Measurements from ENCODE around the gene PM20D2. TPM values are rescaled to one million over a fixed set of nuclear protein-coding genes. Genes with fewer than 3 reads are reported as not detected.
A peak's percentile ranks its signal among the peaks of the same experiment; 100 is the strongest.

Gene PM20D2
- polyA plus RNA-seq, 3 donors: 1.2 to 2.1 (median 1.4) TPM

DNA sequence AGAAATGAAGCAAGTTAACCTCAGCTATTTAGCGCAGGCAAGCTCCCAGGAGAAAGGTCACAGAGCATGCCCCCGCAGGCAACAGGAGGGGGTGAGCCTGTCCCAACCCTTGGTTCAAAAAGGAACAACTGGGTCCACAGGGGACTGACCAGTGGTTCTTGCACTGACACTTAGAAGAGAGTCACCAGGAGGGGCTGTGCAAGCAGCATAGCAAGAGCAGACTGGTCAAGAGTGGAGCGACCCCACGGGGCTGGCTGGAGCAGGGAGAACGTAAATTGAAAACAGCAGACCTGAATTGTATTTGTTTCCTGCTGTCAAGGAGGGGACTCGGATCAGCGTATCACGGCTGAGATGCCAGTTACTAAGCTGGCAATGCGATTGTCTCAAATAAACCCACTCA is 38.5 kb downstream of the PM20D2 start:
- no peaks in the 10 kb centered on the region for H3K4me1 Mint-ChIP-seq
- no peak overlapping the region for H3K4me3 Mint-ChIP-seq
- Histone ChIP-seq H4K20me1 (ENCODE audit: insufficient read depth, low read length) (no peaks in the 10 kb centered on the region), H3K9ac (ENCODE audit: insufficient read depth, low read length, poor library complexity, severe bottlenecking) (no peak overlapping the region), H3K27ac (ENCODE audit: low read depth in 1 of 2, low read length in 2 of 2) (no peak overlapping the region), H2AFZ (ENCODE audit: insufficient read depth, low read depth, low read length, poor library complexity, severe bottlenecking) (no peak overlapping the region), H3K9me3 (replicated peaks in 1 of 2; ENCODE audit: control insufficient read depth in 1 of 2, insufficient read depth in 1 of 2, low read length in 2 of 2) (no peaks in the 10 kb centered on the region), H3K4me3 (replicated peaks in 1 of 3; ENCODE audit: low read depth in 2 of 3, low read length in 3 of 3) (no peak overlapping the region), H3K36me3 (replicated peaks in 1 of 2; ENCODE audit: control insufficient read depth in 1 of 2, insufficient read depth in 2 of 2, low read length in 2 of 2) (no peaks in the 10 kb centered on the region), H3K79me2 (ENCODE audit: insufficient read depth, low read length) (no peaks in the 10 kb centered on the region), H3K27me3 (ENCODE audit: control insufficient read depth in 2 of 2, insufficient read depth in 2 of 2, low read length in 2 of 2) (no peaks in the 10 kb centered on the region), H3K4me1 (ENCODE audit: control insufficient read depth in 1 of 2, insufficient read depth in 2 of 2, low read length in 2 of 2) (no peaks in the 10 kb centered on the region), H3K4me2 (replicated peaks; ENCODE audit: extremely low read depth, low read length, poor library complexity, severe bottlenecking) (no peak overlapping the region)
- H3K9me3 Mint-ChIP-seq: peaks cover 0 to 3% (median 0%) of the 10 kb centered on the region in 7 donors
- no peaks in the 10 kb centered on the region for H3K36me3 Mint-ChIP-seq
- H3K27ac Mint-ChIP-seq: no peak overlapping the region
- DNase-seq: no peak
- TF ChIP-seq CTCF (IDR thresholded peaks at IDR 0.05): no peak
- WGBS (ENCODE audit: insufficient coverage): 97% methylated on average over 5 of the region's 9 CpGs
- intact Hi-C loops (cut with micrococcal nuclease): no loop called here
- peaks cover 0 to 3% (median 1%) of the 10 kb centered on the region in 3 donors for H3K27me3 Mint-ChIP-seq (ENCODE audit: low read depth in 3 of 3)

DNA sequence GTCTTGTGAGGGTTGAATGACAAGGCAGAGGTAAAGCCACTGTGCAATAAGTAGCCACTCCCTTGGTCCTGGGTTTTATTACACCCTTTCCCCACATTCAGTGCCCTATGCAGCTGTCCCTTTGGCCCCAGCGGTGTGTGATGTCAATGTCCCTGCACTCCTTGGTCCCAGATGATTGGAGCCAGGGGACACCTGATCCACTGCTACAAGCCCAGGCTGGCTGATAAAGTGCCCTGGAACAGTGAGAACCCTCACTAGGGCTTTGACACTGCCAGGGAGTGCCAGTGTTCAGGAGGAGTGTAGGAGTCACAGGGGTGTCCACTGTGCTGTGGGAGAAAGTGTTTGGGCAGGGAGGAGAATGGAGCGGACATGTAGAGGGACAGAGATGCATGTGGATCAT is 40.9 kb downstream of the PM20D2 start:
- no peak overlapping the region for H3K4me3 Mint-ChIP-seq
- H3K27ac ChIP-seq (ENCODE audit: low read depth in 1 of 2, low read length in 2 of 2): no peak overlapping the region
- peaks cover 0 to 2% (median 0%) of the 10 kb centered on the region in 7 donors for H3K9me3 Mint-ChIP-seq
- TF ChIP-seq CTCF (IDR thresholded peaks at IDR 0.05): no peak
- no peak for DNase-seq
- no peaks in the 10 kb centered on the region for H3K79me2 ChIP-seq (ENCODE audit: insufficient read depth, low read length)
- no peaks in the 10 kb centered on the region for H3K4me1 ChIP-seq (ENCODE audit: control insufficient read depth in 1 of 2, insufficient read depth in 2 of 2, low read length in 2 of 2)
- H3K4me2 ChIP-seq (replicated peaks; ENCODE audit: extremely low read depth, low read length, poor library complexity, severe bottlenecking): no peak overlapping the region
- H4K20me1 ChIP-seq (ENCODE audit: insufficient read depth, low read length): no peaks in the 10 kb centered on the region
- H3K9me3 ChIP-seq (replicated peaks in 1 of 2; ENCODE audit: control insufficient read depth in 1 of 2, insufficient read depth in 1 of 2, low read length in 2 of 2): no peaks in the 10 kb centered on the region
- H3K27me3 Mint-ChIP-seq (ENCODE audit: low read depth in 3 of 3): peaks cover 0 to 3% (median 1%) of the 10 kb centered on the region in 3 donors
- intact Hi-C loops (cut with micrococcal nuclease): no loop called here
- H3K36me3 Mint-ChIP-seq: no peaks in the 10 kb centered on the region
- no peak overlapping the region for H3K4me3 ChIP-seq (replicated peaks in 1 of 3; ENCODE audit: low read depth in 2 of 3, low read length in 3 of 3)
- no peaks in the 10 kb centered on the region for H3K36me3 ChIP-seq (replicated peaks in 1 of 2; ENCODE audit: control insufficient read depth in 1 of 2, insufficient read depth in 2 of 2, low read length in 2 of 2)
- no peak overlapping the region for H3K9ac ChIP-seq (ENCODE audit: insufficient read depth, low read length, poor library complexity, severe bottlenecking)
- no peaks in the 10 kb centered on the region for H3K4me1 Mint-ChIP-seq
- H2AFZ ChIP-seq (ENCODE audit: insufficient read depth, low read depth, low read length, poor library complexity, severe bottlenecking): no peak overlapping the region
- WGBS (ENCODE audit: insufficient coverage): 100% methylated on average over 1 of the region's 2 CpGs
- H3K27ac Mint-ChIP-seq: peak overlapping the region in 1 of 7 donors; percentile 46
- no peaks in the 10 kb centered on the region for H3K27me3 ChIP-seq (ENCODE audit: control insufficient read depth in 2 of 2, insufficient read depth in 2 of 2, low read length in 2 of 2)

Data from CD14-positive monocyte (primary cell).